ENCODE data around the gene SERPINA10. TPM values are rescaled to one million over a fixed set of nuclear protein-coding genes. Genes with fewer than 3 reads are reported as not detected.
"Not testable (repeated sequence)": the region's sequence is repeated elsewhere in the genome, so short reads cannot be mapped to it uniquely, and the experiment has no call there.

Gene SERPINA10
- total RNA-seq, 1 donor from 2014 or later: not detected

DNA sequence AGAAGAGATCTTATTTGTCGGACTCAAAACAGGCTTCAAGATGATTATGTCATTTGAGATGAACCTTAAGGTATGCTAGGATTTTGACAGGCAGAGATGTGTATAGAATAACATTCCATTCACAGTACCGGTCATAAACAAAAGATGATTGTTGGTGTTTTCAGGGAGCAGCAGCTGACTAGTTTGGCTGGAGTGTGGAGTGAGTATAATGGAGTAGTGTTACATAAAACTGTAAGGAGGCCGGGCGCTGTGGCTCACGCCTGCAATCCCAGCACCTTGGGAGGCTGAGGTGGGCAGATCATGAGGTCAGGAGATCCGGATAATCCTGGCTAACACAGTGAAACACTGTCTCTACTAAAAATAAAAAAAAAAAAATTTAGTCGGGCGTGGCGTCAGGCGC, 23.9 kb downstream of the SERPINA10 start:
- FAIRE-seq (no peak), DNase-seq (ENCODE audit: low read depth) (no peak)
- Histone ChIP-seq H3K4me3 (ENCODE audit: low read depth, low read length) (no peak overlapping the region), H3K36me3 (ENCODE audit: control insufficient read depth, insufficient read depth, low read length) (no peaks in the 10 kb centered on the region), H3K27me3 (ENCODE audit: control insufficient read depth, insufficient read depth, low read length) (no peaks in the 10 kb centered on the region)
- TF ChIP-seq, protein P1, sequence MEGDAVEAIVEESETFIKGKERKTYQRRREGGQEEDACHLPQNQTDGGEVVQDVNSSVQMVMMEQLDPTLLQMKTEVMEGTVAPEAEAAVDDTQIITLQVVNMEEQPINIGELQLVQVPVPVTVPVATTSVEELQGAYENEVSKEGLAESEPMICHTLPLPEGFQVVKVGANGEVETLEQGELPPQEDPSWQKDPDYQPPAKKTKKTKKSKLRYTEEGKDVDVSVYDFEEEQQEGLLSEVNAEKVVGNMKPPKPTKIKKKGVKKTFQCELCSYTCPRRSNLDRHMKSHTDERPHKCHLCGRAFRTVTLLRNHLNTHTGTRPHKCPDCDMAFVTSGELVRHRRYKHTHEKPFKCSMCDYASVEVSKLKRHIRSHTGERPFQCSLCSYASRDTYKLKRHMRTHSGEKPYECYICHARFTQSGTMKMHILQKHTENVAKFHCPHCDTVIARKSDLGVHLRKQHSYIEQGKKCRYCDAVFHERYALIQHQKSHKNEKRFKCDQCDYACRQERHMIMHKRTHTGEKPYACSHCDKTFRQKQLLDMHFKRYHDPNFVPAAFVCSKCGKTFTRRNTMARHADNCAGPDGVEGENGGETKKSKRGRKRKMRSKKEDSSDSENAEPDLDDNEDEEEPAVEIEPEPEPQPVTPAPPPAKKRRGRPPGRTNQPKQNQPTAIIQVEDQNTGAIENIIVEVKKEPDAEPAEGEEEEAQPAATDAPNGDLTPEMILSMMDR (IDR thresholded peaks at IDR 0.05; ENCODE audit: insufficient read depth, low read length, severe bottlenecking): no peak

DNA sequence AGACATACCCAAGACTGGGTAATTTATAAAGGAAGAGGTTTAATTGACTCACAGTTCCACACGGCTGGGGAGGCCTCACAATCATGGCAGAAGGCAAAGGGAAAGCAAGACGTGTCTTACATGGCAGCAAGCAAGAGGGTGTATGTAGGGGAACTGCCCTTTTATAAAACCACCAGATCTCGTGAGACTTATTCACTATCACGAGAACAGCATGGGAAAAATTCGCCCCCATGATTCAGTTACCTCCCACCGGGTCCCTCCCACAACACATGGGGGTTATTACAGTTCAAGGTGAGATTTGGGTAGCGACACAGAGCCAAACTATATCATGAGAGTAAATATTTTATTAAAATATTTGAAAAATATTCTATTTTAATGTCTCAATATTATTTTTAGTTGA, 24.5 kb downstream of the SERPINA10 start:
- H3K27me3 ChIP-seq (ENCODE audit: control insufficient read depth, insufficient read depth, low read length); H3K36me3 ChIP-seq (ENCODE audit: control insufficient read depth, insufficient read depth, low read length); H3K4me3 ChIP-seq (ENCODE audit: low read depth, low read length); DNase-seq (ENCODE audit: low read depth); FAIRE-seq: not testable (repeated sequence)

DNA sequence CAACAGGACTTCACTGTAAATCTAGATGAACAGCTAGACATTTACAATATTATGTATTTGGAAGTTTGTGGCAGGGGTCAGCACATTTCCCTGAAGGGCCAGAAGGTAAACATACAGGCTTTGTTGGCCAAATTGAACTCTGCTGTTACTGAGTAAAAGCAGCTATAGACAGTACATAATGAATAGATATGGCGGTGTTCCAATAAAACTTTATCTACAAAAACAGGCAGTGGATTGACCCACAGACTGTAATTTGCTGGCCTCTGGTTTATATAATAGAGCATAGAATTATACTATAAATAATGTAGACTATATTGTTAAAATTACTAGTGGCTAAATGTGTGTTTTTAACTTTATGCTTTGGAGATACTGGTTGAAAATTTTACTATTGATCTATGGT, 25.7 kb downstream of the SERPINA10 start:
- FAIRE-seq (no peak), DNase-seq (ENCODE audit: low read depth) (no peak)
- Histone ChIP-seq H3K27me3 (ENCODE audit: control insufficient read depth, insufficient read depth, low read length) (no peaks in the 10 kb centered on the region), H3K36me3 (ENCODE audit: control insufficient read depth, insufficient read depth, low read length) (no peaks in the 10 kb centered on the region), H3K4me3 (ENCODE audit: low read depth, low read length) (no peak overlapping the region)
- TF ChIP-seq, protein P1 (IDR thresholded peaks at IDR 0.05; ENCODE audit: insufficient read depth, low read length, severe bottlenecking): no peak

DNA sequence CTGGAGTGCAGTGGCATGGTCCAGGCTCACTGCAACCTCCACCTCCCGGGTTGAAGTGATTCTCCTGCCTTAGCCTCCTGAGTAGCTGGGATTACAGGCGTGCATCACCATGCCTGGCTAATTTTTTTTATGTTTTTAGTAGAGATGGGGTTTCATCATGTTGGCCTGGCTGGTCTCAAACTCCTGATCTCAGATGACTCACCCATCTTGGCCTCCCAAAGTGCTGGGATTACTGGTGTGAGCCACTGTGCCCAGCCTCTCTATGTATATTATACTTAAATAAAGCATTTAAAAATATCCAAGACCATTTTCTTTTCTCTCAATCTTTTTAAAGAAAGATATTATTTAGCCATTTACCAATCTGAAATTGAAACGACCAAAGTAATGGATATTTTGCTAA, 28.9 kb downstream of the SERPINA10 start:
- not testable (repeated sequence) for FAIRE-seq; H3K4me3 ChIP-seq (ENCODE audit: low read depth, low read length); H3K27me3 ChIP-seq (ENCODE audit: control insufficient read depth, insufficient read depth, low read length); H3K36me3 ChIP-seq (ENCODE audit: control insufficient read depth, insufficient read depth, low read length)
- DNase-seq (ENCODE audit: low read depth): peak; percentile 2

DNA sequence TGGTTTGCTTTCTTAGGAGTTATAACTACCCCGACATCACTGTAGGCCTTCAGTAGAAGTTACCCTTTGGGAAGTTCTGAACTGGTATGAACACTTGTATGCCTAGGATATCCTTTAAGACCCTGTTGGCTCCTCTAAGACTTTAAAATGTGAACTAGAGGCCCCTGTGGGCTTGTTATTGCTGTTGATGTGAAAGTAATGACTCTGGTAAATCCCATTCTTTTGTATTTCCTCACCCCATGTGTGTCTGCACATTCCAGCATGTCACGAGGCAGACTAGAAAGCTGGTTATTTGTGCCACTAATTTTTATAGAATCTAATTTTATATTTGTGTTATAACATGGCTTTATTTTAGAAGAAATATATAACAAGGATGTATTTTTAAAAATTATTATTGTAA, 48.9 kb downstream of the SERPINA10 start:
- Histone ChIP-seq H3K4me3 (ENCODE audit: low read depth, low read length) (no peak overlapping the region), H3K27me3 (ENCODE audit: control insufficient read depth, insufficient read depth, low read length) (no peaks in the 10 kb centered on the region), H3K36me3 (ENCODE audit: control insufficient read depth, insufficient read depth, low read length) (peaks cover 7% of the 10 kb centered on the region)
- DNase-seq (ENCODE audit: low read depth): no peak
- FAIRE-seq: no peak
- TF ChIP-seq, protein P1 (IDR thresholded peaks at IDR 0.05; ENCODE audit: insufficient read depth, low read length, severe bottlenecking): no peak

DNA sequence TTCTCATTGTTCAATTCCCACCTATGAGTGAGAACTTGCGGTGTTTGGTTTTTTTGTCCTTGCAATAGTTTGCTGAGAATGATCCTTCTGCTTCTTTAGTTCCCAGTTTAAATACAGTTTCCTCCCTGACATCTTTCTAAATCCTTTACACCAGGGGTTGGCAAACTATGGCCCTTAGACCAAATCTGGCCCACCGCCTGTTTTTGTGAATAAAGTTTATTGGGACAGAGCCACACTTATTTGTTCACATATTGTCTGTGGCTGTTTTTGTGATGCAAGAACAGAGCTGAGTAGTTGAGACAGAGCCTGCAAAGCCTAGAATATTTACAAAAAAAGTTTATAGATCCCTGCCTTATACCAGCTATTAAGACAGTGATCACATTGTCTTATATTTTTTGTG, 53.7 kb downstream of the SERPINA10 start:
- no peak overlapping the region for H3K4me3 ChIP-seq (ENCODE audit: low read depth, low read length)
- DNase-seq (ENCODE audit: low read depth) (no peak), FAIRE-seq (no peak)
- H3K36me3 ChIP-seq (ENCODE audit: control insufficient read depth, insufficient read depth, low read length): peaks cover 2% of the 10 kb centered on the region
- TF ChIP-seq, protein P1 (IDR thresholded peaks at IDR 0.05; ENCODE audit: insufficient read depth, low read length, severe bottlenecking): no peak
- H3K27me3 ChIP-seq (ENCODE audit: control insufficient read depth, insufficient read depth, low read length): no peaks in the 10 kb centered on the region

DNA sequence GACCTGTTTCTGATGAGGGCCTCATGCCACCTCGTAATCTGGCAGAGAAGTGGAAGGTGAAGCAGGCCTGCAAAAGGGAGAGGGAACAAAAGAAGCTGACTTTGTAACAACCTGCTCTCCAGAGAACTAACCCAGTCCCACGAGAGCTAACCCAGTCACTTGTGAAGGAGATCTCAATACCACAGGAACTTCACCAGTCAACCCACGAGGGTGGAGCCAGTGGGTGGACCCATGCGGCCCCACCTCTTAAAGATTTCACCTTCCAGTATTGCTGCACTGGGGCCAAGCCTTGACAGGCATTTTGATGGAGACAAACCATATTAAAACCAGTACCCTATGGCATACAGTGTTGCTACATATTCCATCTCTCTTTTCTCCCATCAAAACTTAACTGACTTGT, 55.1 kb downstream of the SERPINA10 start:
- TF ChIP-seq, protein P1 (IDR thresholded peaks at IDR 0.05; ENCODE audit: insufficient read depth, low read length, severe bottlenecking): no peak
- Histone ChIP-seq H3K27me3 (ENCODE audit: control insufficient read depth, insufficient read depth, low read length) (no peaks in the 10 kb centered on the region), H3K36me3 (ENCODE audit: control insufficient read depth, insufficient read depth, low read length) (peaks cover 2% of the 10 kb centered on the region), H3K4me3 (ENCODE audit: low read depth, low read length) (no peak overlapping the region)
- FAIRE-seq (no peak), DNase-seq (ENCODE audit: low read depth) (no peak)

All from bronchial epithelial cell (primary cell).